NCI-H2196 treated with DMSO at 0.1 percent for 48 hours (cell line): ENCODE results near the gene SLC25A51.

Experiments used
- DNase-seq: peaks from one replicate; lab custom pipeline; 2025; ENCODE audit not compliant: unreplicated experiment; lab: John Stamatoyannopoulos, UW

SLC25A51 gene, protein sequence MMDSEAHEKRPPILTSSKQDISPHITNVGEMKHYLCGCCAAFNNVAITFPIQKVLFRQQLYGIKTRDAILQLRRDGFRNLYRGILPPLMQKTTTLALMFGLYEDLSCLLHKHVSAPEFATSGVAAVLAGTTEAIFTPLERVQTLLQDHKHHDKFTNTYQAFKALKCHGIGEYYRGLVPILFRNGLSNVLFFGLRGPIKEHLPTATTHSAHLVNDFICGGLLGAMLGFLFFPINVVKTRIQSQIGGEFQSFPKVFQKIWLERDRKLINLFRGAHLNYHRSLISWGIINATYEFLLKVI

DNA sequence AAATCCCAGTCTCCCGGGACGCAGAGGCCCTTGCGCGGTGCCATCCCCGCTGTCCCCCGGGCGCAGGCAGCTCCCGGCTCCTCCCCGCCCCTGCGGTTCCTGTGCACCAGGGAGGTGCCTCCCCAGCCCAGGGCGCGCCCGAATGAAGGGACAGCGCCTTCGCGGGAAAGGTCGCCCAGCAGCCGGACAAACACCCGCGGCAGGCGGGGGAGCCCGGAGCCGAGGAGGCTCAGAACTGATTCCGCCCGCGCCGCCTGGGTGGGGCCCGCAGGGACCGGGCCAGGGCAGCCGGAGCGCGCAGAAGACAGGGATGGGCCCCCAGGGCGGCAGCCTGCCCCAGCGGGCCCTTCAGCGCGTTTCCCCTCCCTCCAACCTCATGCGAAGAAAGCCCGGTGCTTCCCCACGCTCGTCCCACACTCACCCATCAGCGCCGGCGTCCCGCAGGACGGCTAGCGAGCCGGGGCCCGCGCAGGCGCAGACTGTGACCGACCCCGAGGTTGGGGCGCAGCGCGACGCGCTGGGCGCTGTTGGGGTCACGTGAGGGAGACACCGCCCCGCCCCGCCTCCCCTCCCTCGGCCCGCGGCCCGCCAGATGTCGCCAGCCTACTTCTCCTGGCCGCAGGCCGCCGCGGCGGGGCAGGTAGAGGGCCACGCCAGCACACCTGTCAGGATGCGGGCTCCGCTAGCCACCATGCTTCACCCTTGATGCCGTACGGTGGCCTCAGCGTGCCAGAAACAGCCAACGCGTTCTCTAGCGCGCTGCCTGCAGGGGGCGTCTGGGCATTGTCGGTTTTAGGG, at the start of gene SLC25A51:
Gene SLC25A51, minus strand, starts transcription at position 481 of the 798 bp plus-strand sequence. CDS start 15,577 bp downstream, outside the sequence.
- peak; percentile 89 for DNase-seq

DNA sequence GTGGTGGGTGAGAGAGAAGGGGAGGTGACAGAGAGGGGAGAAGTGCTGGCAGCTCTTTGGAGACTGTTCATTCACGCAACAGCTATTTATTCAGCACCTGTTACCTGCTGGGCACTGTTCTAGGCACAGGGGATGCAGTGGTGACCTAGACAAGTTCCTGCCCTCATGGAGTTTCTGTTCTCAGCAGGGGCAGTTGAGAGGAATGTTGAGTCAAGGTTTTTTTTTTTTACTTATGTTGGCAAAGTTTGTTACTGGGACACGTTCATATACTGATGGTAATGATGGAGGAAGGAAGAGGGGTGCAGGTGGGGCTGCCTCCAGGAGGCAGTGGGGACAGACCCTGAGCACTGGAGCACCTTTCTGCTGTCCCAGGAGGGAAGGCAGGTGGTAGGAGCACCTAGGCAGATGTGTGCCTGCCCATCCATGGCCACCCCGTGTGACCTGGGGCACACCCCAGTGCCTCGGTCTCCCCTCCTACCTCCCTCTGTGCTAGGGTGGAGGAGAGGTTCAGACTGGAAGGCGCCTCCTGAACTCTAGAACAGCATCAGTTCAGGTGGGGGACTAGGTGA, 49.4 kb upstream of the SLC25A51 start:
- no peak for DNase-seq

DNA sequence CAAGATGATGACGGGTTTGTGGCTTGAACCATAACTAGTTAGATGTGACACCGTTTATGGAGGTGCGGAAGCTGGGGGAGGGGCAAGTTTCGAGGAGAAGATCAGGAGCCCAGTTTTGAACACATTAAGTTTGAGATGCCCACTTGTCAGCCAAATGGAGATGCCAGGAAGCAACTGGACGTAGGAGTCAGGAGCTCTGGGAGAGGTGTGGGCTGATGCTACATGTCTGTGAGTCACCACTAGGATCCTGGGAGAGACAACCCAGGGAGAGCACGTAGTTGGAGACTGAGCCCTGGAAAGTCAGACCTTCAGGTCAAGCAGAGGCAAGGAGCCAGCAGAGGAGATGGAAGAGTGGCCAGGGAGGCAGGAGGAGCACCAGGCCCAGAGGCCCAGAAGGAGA, 48.8 kb upstream of the SLC25A51 start:
- no peak for DNase-seq

DNA sequence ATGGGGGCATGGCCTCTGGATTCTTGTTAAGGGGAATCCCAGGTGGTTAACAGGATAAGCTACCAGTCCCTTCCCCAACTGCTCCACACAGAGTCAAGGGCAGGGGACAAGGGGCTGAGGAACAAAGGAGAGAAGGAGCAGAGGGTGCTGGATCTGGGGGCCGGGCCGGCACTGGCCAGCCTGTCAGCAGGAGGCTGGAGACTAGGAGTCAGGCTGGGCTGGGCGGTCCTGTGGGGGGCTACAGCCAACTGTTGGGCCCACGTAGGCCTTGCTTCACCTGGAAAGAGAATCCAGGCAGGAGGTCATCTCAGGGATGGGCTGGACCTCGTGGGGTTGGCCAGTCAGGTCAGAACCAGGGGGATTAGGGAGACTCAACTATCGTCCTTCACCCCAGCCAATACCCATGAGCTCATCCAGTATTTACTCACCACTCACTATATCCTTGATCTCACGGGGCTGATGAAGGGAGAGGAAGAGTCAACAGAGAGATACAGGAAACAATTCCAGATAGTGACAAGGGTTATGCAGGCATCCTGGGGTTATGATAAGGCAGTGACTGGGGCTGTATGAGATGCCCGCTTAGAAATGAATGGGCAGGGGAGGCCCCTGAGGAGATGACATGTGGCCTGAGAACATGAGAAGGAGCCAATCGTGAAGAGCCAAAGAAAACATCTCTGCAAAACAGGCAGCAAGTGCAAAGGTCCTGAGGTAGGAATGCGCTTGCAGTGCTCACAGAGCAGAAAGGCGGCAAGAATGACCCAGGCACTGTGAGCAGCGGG, 47.9 kb upstream of the SLC25A51 start:
- no peak for DNase-seq

DNA sequence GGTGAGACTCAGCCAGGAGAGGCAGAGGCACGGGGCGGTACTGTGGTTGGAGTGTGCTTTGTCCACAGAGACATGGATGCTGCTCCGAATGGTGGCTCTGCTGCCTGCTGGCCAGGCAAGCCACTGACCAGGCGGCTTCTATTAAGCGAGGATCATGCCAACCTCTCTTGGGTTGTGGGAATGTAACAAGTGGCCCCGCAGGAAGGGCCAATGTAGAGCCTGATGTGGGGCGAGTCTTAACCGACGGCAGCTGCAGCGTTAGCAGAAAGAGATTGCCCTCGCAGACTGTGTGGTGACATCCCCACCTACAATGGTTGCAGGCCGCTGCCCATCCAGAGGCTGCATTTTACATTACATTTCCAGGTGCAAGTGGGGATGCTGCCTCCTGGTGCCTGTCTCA, 46.6 kb upstream of the SLC25A51 start:
- DNase-seq = no peak

DNA sequence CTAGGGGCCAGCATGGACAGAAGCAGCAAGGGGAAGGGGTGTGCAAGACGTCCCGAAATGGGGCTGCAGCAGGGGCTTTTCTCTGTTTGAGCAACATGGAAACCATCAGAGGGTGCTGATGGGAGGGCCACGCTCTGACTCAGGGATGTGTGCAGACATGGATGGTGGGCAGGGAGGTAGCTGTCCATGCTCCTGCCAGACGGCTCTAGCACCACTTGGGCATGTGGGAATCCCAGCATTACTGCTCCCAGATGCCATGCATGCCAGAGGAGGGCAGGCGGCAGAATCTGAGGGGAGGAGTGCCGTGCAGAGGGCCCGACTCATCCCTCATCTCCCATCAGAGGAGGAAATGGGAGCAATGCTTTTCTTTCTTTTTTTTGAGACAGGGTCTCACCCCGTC, 45.6 kb upstream of the SLC25A51 start:
- no peak for DNase-seq

DNA sequence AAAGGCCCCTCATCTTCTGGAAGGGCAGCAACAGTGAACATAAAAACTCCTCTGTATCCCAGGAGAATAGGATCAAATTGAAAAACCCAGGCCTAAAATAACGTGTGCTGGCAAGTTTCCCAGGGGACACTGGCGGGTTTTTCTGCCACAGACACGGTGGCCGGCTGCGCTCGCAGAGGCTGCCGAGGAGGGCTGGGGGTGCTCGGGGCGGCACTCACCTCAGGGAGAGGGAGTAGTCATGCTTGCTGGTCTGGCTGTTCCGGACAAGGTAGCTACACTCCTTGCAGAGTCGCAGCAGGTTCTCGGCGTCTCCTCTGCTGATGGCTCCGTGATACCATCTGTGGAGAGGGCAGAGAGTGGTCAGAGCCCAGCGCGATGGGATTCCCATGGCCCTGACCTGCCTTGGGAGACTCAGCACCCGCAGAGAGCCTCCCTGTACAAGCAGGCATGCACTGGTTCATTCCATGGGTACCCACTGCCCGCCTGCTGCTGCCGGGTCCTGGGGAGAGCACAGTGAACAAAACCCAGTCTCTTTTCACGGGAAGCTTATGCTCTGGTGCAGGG, 44.6 kb upstream of the SLC25A51 start:
- DNase-seq = no peak

DNA sequence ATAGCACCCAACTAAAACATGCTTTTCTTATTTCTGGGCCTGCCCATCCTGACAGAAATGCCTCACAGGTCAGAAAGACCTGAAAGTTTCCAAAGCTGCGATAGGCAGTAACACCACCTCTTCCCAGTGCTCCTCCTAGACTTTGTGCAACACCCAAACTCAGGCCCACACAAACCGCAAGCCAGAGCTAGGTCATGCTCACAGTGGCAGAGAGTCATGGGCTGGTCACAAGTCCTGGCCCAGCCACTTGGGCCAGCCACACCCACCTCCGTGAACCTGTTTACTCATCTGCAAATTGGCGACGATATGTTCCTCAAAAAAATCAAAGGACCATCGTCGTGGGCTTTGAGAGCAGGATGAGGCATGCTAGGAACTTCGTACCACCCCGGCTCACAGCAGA, 44.0 kb upstream of the SLC25A51 start:
- DNase-seq = no peak

DNA sequence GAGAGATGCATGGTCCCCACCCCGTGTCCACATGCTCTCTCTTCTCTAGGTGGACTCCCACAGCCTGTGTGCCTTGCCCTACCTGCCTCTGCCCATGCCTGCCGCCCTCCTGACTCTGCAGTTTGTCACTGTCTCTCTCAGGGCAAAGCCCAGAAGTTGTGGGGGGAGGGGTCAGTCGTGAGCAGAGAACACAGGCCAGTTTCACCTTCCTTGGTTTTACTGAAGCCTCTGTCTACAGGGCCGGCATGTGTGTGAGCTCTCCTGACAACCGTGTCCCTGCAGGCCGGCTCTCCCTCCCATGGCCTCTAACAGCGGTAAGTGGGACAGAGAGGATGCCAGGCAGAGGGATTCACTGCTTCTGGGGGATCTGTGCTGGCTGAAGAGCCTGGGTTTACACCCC, 43.5 kb upstream of the SLC25A51 start:
- no peak for DNase-seq

DNA sequence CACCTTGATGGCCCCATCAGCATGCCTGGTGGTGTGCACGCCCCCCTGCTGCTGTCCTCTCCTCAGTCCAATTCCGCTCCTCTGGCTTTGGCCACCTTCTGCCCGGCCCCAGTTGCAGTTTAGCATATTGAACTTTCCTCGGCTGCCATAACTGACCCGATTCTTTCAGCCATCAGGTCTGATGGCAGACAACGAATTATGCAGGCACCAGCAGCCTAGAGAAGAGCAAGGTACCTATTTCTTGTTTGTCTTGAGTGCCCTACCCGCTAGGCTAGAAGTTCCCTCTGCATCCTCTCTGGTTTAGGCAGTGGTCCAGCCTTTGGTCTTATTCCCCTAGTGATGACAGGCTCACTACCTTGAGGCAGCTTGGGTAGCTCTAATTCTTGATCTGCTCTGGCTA, 43.0 kb upstream of the SLC25A51 start:
- no peak for DNase-seq

DNA sequence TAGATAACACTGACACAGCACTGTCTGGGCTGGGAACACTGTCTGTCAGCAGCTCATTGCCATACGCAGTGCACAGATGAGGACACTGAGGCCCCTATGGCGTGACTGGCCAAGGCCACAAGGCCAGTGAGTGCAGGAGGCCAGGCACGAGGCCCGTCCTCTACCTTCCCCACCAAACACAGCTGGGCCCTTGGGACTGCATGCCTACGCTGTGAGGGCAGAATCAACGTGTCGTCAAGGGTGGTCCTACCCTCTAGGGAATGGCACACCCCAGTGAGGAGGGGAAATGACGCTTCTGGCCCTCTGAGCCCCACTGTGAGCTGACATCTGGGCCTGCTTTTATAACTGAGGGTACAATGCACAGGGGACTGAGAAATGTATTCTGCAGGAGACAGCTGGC, 42.1 kb upstream of the SLC25A51 start:
- no peak for DNase-seq

DNA sequence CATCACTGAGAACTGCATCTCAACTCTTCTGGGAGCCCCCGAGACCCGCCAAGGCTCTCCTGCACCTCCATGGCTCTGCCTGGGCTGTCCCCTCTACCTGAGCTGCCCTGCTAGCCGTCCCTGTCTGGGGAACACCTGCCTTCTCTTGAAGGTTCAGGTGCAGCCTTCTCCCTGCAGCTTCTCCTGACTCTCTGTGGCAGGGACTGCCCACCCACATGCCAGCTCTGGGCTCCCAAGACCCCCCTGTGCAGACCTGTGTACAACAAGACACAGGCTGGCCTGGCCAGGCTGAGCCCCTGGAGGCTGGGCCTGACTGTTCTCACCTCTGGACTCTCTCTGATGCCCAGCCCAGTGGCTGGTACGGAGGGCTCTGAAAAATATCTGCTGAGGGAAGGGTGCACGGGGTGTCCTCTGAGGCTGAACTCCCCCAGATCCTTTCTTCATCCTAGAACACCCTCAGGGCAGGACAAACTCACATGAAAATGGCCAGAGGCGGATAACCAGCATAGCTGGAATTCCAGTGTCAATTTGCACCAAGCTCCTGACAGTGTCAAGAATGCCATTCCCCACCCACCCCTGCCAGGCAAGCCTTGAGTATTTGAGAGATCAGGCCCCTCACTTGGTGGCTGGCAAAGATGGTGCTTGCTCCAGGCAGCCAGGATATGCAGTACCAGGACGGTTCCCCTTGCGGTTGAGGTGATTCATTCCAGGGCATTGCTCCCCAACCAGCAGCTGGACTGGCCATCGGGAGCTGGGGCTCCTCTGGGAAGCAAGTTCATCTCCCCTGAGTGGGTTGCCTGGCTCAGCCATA, 40.9 kb upstream of the SLC25A51 start:
- DNase-seq = no peak

DNA sequence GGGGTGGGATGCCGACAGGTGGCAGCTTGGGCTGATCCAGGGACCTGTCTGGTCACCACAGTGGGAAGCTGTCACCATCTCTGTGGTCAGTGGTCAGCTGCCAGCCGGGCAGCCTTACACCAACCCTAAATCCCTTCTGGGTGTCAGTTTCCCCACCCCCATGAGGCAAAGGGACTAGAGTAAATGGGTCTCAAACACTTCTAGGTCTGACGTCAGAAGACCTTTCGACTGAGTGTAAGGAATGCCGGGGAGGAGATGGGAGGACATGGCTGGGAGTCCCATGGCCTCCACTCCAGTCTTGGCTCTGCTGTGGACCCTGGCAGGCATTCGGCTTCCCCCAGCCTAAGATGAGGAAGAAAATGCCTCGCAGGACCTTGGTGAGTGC, 40.3 kb upstream of the SLC25A51 start:
- no peak for DNase-seq

DNA sequence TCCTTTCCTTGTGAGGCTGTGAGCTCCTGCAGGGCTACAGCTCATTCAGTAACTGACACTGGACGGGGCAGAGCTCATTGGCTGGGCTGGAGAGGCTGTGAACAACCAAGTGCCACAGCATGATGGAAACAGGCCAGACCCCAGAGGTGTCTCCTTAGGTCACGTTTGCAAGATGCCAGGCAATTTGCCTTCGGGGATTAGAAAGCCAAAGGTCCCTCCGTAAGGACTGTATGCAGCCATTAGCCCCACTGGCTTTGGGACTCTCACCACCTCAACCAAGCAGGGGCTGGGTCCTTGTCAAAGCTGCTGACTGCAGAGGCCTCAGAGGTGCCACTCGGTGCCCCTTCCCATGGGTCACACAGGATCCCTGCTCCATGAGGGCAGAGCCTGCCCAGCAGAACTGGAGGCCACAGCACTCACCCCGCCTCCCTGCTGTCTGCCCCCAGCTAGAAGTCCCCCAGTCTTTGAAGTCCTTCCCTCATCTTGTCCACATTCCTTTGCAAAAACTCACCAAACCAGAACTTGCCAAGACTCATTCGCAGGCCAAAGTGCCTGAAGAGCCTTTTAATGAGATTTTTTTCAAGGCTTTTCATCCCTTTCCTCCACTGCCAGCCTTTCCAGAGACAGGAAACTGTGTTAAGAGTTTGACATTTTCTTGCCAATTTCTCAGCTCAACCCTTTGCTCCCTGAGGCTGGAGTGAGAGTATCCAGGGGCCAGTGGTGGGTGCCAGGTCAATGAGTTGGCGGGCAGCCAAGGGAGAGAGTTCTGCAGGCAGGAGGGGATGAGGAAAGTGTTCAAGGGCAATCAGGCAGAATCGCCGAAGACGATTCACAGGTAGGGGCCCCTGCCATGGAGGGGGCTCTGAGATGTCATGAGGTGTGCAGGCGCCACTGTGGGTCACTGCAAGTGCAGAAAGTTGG, 39.7 kb upstream of the SLC25A51 start:
- DNase-seq = no peak

DNA sequence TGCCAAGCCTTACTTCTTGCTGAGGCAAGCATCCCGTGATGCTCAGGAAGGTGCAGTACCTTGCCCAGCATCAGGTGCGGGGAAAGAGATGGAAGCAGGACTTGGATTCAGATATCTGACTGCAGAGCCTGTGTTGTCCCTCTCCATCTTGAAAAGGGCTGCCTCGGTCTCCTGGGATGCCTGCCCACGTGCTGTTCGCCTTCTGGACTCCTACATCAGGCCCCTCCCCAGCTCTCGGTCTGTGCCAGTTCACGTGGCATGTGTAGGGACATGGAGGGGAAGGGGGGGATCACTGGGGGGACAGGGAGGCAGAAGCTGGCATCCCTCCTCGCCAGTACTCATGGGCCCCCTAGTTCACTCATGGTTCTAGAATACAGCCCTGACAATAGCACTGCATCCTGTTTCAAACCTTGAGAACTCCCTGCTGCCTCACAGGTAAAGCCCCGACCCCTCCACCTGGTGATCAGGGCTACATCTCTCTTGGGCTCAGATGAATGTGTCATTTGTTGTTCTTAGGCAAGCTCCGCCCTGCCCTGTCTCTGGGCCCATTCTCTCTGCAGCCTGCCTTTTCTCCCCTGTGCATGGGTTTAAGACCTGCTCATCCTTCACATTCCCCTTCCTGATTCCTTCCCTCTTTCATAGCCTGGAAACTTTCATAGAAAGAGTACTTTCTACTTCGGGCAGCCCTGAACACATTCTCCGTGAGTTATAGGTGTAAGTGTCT, 38.9 kb upstream of the SLC25A51 start:
- no peak for DNase-seq

DNA sequence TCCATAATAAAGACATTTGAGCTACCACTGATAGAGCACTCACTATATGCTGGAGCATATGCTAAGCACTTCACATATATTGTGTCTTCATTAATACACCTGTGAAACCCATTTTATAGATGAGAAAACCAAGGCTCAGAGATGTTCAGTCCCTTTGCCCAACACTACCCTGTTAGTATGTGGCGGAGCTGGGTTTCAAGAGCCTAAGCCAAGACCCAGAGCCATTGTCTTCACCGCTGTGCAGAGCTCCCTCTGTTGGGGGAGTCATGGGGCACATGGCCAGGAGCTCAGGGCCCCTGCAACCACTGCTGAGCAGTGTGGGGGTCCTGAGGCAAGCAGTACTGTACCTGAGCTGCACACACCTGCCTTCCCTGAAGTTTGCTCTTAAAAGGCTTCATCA, 37.3 kb upstream of the SLC25A51 start:
- no peak for DNase-seq

DNA sequence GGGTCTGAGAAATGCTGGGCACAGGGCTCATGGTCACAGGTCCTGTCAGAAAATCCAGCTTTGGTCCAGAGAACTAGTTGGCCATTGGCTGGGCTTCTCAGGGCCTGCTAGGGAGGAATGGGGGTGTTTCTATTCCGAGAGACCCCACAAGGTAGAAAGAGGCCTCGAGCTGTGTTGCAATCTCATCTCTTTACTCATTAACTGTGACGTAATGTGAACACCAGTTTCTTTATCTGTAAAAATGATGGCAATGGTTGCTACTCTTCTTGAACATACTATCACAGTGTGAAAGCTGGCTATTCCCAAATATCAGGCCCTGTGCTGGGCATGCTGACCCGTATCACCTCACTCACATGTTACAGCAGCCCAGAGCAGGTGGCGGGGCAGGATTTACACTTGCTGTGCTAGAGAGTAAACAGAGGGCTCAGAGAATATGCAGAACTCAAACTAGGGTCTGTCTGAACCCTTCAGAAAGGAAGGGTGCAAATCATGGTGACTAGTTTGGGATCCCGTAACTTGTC, 35.7 kb upstream of the SLC25A51 start:
- DNase-seq = no peak

DNA sequence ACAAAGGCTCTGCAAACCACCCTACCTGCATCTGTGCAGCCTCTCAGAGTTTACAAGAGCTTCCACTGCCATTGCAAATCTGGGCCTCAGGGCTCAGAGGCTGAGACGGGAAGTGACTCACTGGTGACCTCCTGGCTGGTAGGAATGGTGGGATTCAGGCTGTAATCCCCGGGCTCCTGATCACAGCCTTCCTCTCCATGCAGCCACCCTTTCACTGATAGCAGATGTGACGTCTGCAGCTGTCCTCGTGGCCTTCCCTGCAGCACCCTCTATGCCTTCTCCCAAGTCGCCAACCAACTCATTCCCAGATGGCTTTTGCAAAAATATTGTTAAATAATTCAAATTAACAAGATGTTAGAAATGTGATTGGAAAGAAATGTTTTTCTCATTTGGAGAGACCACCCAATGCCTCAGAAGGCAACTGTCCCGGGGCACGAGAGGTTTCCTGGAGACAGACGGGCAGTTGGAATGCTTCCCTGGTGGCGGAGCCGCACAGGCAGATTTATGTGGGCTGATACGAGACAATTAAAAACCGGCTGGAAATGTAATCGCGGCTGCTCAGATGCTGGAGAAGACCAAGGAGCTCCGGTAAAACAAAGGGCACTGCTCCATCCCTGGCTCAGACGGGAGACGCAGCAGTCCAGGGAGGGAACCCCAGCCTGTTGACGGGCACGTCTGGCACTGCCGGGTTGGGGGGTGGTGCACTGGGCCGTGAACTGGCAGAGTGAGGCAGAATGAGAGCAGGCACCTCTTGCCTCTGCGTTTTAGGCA, 34.4 kb upstream of the SLC25A51 start:
- DNase-seq = no peak
